Activated naive CD8-positive, alpha-beta T cell treated with anti-CD3 and anti-CD28 coated beads for 36 hours (primary cell): ENCODE results near the gene FBXW12. TPM values are rescaled to one million over a fixed set of nuclear protein-coding genes. Genes with fewer than 3 reads are reported as not detected.

Experiments used
- DNase-seq: peaks from one replicate; pipeline ENCODE4 v3.0.0; 2021
- H3K27ac Mint-ChIP-seq: one replicate; pipeline ENCODE4 v1.8.0; 2022; ENCODE audit warnings: mild to moderate bottlenecking, moderate library complexity, mixed read lengths
- H3K27me3 Mint-ChIP-seq: one replicate; pipeline ENCODE4 v1.8.0; 2022; ENCODE audit warnings: mild to moderate bottlenecking, mixed read lengths
- H3K36me3 Mint-ChIP-seq: one replicate; pipeline ENCODE4 v1.8.0; 2021; ENCODE audit warnings: mild to moderate bottlenecking, mixed read lengths
- H3K4me1 Mint-ChIP-seq: one replicate; pipeline ENCODE4 v1.8.0; 2021; ENCODE audit warnings: mixed read lengths
- H3K4me3 Mint-ChIP-seq: one replicate; pipeline ENCODE4 v1.8.0; 2022; ENCODE audit warnings: mild to moderate bottlenecking, moderate library complexity, mixed read lengths
- H3K9me3 Mint-ChIP-seq: one replicate; pipeline ENCODE4 v1.8.0; 2022; ENCODE audit warnings: mixed read lengths
- total RNA-seq, 2 experiments: library from RNA; stranded (reverse); gene quantifications; one replicate each; pipeline ENCODE4 v1.2.3, GENCODE V29; 2021

The FBXW12 gene
- total RNA-seq, 2 experiments from 2014 or later: not detected

GRCh38 chr3:48441940-48442339 is 69.9 kb downstream of the FBXW12 start:
- Mint-ChIP-seq H3K27ac (peak overlapping the region; percentile 96), H3K27me3 (no peaks in the 10 kb centered on the region), H3K4me3 (peak overlapping the region; percentile 99), H3K36me3 (peaks cover 43% of the 10 kb centered on the region), H3K9me3 (no peaks in the 10 kb centered on the region), H3K4me1 (peaks cover 34% of the 10 kb centered on the region)
- no peak for DNase-seq

Other genes starting within 250 kb of the FBXW12 start
- gene CDC25A, start 183.8 kb upstream of the FBXW12 start, total RNA-seq: 10 to 100 TPM; 55.7 to 57.4 TPM
- not detected for gene CAMP, start 148.7 kb upstream of the FBXW12 start, total RNA-seq
- gene ZNF589, start 131.1 kb upstream of the FBXW12 start, total RNA-seq: 10 to 100 TPM; 21.7 to 22.8 TPM
- gene NME6, start 70.9 kb upstream of the FBXW12 start, total RNA-seq: 10 to 100 TPM; 31.5 to 34.6 TPM
- not detected for gene SPINK8, start 38.6 kb upstream of the FBXW12 start, total RNA-seq
- 1 to 10 TPM; 1.6 to 2.4 TPM for gene PLXNB1, start 57.9 kb downstream of the FBXW12 start, total RNA-seq
- 10 to 100 TPM; 28.2 to 29.5 TPM for gene CCDC51, start 67.9 kb downstream of the FBXW12 start, total RNA-seq
- 100 to 1,000 TPM; 398 to 421 TPM for gene TMA7, start 68.0 kb downstream of the FBXW12 start, total RNA-seq
- gene ATRIP, start 74.5 kb downstream of the FBXW12 start, total RNA-seq: 10 to 100 TPM; 17.3 to 17.9 TPM
- gene SHISA5, start 132.0 kb downstream of the FBXW12 start, total RNA-seq: 10 to 100 TPM; 68.8 to 73.5 TPM
- 10 to 100 TPM; 33.7 to 36.1 TPM for gene PFKFB4, start 184.6 kb downstream of the FBXW12 start, total RNA-seq
- gene UCN2, start 191.6 kb downstream of the FBXW12 start, total RNA-seq: not detected
- 1 to 10 TPM; 1.4 to 1.8 TPM for gene COL7A1, start 223.1 kb downstream of the FBXW12 start, total RNA-seq
- gene UQCRC1, start 237.4 kb downstream of the FBXW12 start, total RNA-seq: 100 to 1,000 TPM; 193 to 209 TPM
- gene TMEM89, start 249.6 kb downstream of the FBXW12 start, total RNA-seq: not detected